Trophoblast cell (in vitro differentiated cells and primary cell): ENCODE results near the gene OVCA2.

ENCODE experiments used
- DNase-seq, 2 donors: peaks; one replicate each; pipeline ENCODE4 v3.0.0-alpha.2; 2016
- H2AFZ ChIP-seq: 2 replicates; pipeline ENCODE4 v1.6.1; 2013; ENCODE audit warnings: low read length, moderate library complexity, mild to moderate bottlenecking; ENCODE audit not compliant: insufficient read depth, poor library complexity
- H2AK5ac ChIP-seq: 2 replicates; pipeline ENCODE4 v1.6.1; 2013; ENCODE audit warnings: mild to moderate bottlenecking, low read length
- H2BK120ac ChIP-seq: 2 replicates; pipeline ENCODE4 v1.6.1; 2013; ENCODE audit warnings: low read length, mild to moderate bottlenecking, moderate library complexity; ENCODE audit not compliant: insufficient read depth, poor library complexity
- H2BK12ac ChIP-seq: 2 replicates; pipeline ENCODE4 v1.6.1; 2013; ENCODE audit warnings: mild to moderate bottlenecking, low read length, moderate library complexity
- H2BK5ac ChIP-seq: 2 replicates; pipeline ENCODE4 v1.6.1; 2013; ENCODE audit warnings: low read length, low read depth, moderate library complexity, mild to moderate bottlenecking; ENCODE audit not compliant: poor library complexity
- H3K14ac ChIP-seq: 2 replicates; pipeline ENCODE4 v1.6.1; 2013; ENCODE audit warnings: mild to moderate bottlenecking, low read length
- H3K18ac ChIP-seq: 2 replicates; pipeline ENCODE4 v1.6.1; 2013; ENCODE audit warnings: mild to moderate bottlenecking, low read length
- H3K23ac ChIP-seq: 2 replicates; pipeline ENCODE4 v1.6.1; 2013; ENCODE audit warnings: low read length
- H3K27ac ChIP-seq: 2 replicates; pipeline ENCODE4 v1.5.1; 2013; ENCODE audit warnings: low read depth, mild to moderate bottlenecking, inconsistent platforms, low read length, moderate library complexity
- H3K27me3 ChIP-seq: 2 replicates; pipeline ENCODE4 v1.6.1; 2013; ENCODE audit warnings: inconsistent platforms, mild to moderate bottlenecking, low read length, moderate library complexity; ENCODE audit not compliant: insufficient read depth
- H3K36me3 ChIP-seq, 2 experiments: 1 replicate in 1 of 2; 2 replicates in 1 of 2; pipeline ENCODE4 v1.6.1; 2013; ENCODE audit warnings: low read length in 2 of 2, mild to moderate bottlenecking in 2 of 2, moderate library complexity in 1 of 2; ENCODE audit not compliant: insufficient read depth in 2 of 2, control insufficient read depth in 1 of 2
- H3K4ac ChIP-seq: 2 replicates; pipeline ENCODE4 v1.6.1; 2013; ENCODE audit warnings: low read depth, mild to moderate bottlenecking, low read length, moderate library complexity
- H3K4me1 ChIP-seq, 2 experiments: 1 replicate in 1 of 2; 2 replicates in 1 of 2; pipeline ENCODE4 v1.6.1; 2013; ENCODE audit warnings: low read length in 2 of 2, mild to moderate bottlenecking in 2 of 2, moderate library complexity in 1 of 2; ENCODE audit not compliant: insufficient read depth in 2 of 2, control insufficient read depth in 1 of 2
- H3K4me2 ChIP-seq: 2 replicates; pipeline ENCODE4 v1.6.1; 2013; ENCODE audit warnings: inconsistent platforms, mild to moderate bottlenecking, low read length, moderate library complexity
- H3K4me3 ChIP-seq: 2 replicates; pipeline ENCODE4 v1.5.1; 2013; ENCODE audit warnings: mild to moderate bottlenecking, low read depth, low read length, inconsistent platforms
- H3K79me1 ChIP-seq: one replicate; pipeline ENCODE4 v1.6.1; 2013; ENCODE audit warnings: low read length
- H3K79me2 ChIP-seq: 2 replicates; pipeline ENCODE4 v1.6.1; 2013; ENCODE audit warnings: low read length, mild to moderate bottlenecking; ENCODE audit not compliant: control insufficient read depth, insufficient read depth, poor library complexity
- H3K9ac ChIP-seq: 2 replicates; pipeline ENCODE4 v1.6.1; 2013; ENCODE audit warnings: mild to moderate bottlenecking, low read length
- H3K9me3 ChIP-seq: 2 replicates; pipeline ENCODE4 v1.6.1; 2013; ENCODE audit warnings: low read depth, mild to moderate bottlenecking, control low read depth, inconsistent platforms, low read length; ENCODE audit not compliant: insufficient read depth
- H4K12ac ChIP-seq: 2 replicates; pipeline ENCODE4 v1.6.1; 2013; ENCODE audit warnings: low read depth, mild to moderate bottlenecking, low read length, moderate library complexity
- H4K8ac ChIP-seq: 2 replicates; pipeline ENCODE4 v1.6.1; 2013; ENCODE audit warnings: low read depth, mild to moderate bottlenecking, low read length, moderate library complexity
- H4K91ac ChIP-seq: one replicate; pipeline ENCODE4 v1.6.1; 2013; ENCODE audit warnings: low read depth, mild to moderate bottlenecking, low read length, moderate library complexity
- WGBS: extraction: QIAGEN DNeasy Blood & Tissue Kit; methylation state at CpG from one replicate; pipeline ENCODE4 v1.1.7; 2013; ENCODE audit warnings: missing lambda C conversion rate; ENCODE audit not compliant: insufficient read length, insufficient coverage; ENCODE audit errors: extremely low coverage; 5-methylcytosine and 5-hydroxymethylcytosine counted together

The OVCA2 gene

DNA sequence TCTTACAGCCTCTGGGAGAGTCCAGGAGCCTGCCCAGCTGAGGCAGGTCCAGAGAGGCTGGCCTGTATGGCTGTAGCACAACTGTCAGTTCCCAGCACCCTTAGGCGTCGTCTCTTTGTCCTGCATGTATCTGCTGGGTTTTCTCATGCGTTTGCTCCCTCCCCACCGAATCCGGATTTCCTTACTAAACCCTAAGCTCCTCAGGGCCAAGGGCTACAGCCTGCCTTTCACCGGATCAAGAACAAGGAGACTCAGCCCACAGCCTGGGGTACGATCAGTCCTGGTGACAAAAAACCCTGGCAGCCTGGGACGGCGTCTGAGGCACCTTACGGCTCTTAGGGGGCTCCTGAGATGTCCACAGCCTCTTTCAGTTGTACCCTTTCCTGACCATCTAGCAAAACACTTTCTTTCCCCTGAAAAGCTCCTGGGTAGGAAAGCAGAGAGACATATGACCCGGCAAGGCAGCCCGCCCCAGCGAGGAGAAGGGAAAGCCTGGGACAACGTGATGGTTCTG is 25.3 kb downstream of the OVCA2 start:
- H3K18ac ChIP-seq: peak overlapping the region; percentile 66
- peak overlapping the region; percentile 81 for H2BK12ac ChIP-seq
- peak overlapping the region; percentile 90 for H2BK5ac ChIP-seq
- no peak overlapping the region for H3K4me3 ChIP-seq
- peak overlapping the region; percentile 24 for H3K4me2 ChIP-seq
- peak overlapping the region; percentile 81 for H2AK5ac ChIP-seq
- no peaks in the 10 kb centered on the region for H3K9me3 ChIP-seq
- peak overlapping the region; percentile 77 for H3K14ac ChIP-seq
- peaks cover 9% of the 10 kb centered on the region for H3K79me2 ChIP-seq
- H3K79me1 ChIP-seq: peaks cover 30% of the 10 kb centered on the region
- DNase-seq: no peak
- H3K9ac ChIP-seq: no peak overlapping the region
- peak overlapping the region; percentile 24 for H4K12ac ChIP-seq
- H3K4me1 ChIP-seq: peaks cover 53 to 66% of the 10 kb centered on the region in 2 experiments
- no peak overlapping the region for H2AFZ ChIP-seq
- peak overlapping the region; percentile 50 for H3K4ac ChIP-seq
- H4K8ac ChIP-seq: peak overlapping the region; percentile 57
- no peak overlapping the region for H3K23ac ChIP-seq
- H4K91ac ChIP-seq: peak overlapping the region; percentile 89
- peak overlapping the region; percentile 74 for H3K27ac ChIP-seq
- no peaks in the 10 kb centered on the region for H3K27me3 ChIP-seq
- peak overlapping the region; percentile 73 for H2BK120ac ChIP-seq
- peaks cover 16 to 26% of the 10 kb centered on the region in 2 experiments for H3K36me3 ChIP-seq
- no CpG with 5 or more reads among the region's 14 CpGs for WGBS

- peak overlapping the region; percentile 50 for H3K4ac ChIP-seq
Observed at GRCh38 chr17:2067608-2068024, 25.8 kb downstream of the OVCA2 start.

DNA sequence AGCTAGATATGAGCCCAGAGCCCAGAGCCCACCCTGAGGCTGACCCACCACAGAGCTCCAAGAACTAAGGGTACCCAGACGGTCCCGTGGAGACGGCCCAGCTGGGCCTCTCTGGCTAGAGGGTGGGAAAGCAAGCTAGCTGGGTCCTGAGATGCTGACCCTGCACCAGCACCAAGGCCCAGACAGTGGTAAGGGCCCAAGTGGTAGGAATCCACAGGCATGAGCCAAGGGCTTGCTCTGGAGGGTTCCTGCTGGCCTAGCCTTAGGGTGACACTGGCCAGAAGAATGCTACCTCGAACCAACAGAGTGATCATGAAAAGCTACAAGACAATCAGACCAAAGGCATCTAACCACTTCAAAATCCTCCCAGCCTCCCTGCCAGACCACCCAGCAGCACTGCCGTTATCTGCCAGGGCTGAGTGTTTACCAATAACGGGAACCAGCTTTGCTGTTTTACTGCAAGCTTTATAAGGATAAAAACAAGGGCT is 26.3 kb downstream of the OVCA2 start:
- Histone ChIP-seq H3K79me2 (peaks cover 9% of the 10 kb centered on the region), H3K4me2 (no peak overlapping the region), H3K9me3 (no peaks in the 10 kb centered on the region), H3K79me1 (peaks cover 25% of the 10 kb centered on the region), H3K18ac (peak overlapping the region; percentile 66), H3K27ac (peak overlapping the region; percentile 74), H2AFZ (no peak overlapping the region), H3K23ac (no peak overlapping the region), H4K8ac (peak overlapping the region; percentile 57), H3K4ac (no peak overlapping the region), H3K27me3 (no peaks in the 10 kb centered on the region), H4K91ac (peak overlapping the region; percentile 89), H2BK12ac (peak overlapping the region; percentile 81), H3K4me3 (no peak overlapping the region), H2BK5ac (peak overlapping the region; percentile 90), H3K36me3 (peaks cover 16 to 26% of the 10 kb centered on the region in 2 experiments), H4K12ac (no peak overlapping the region), H3K14ac (peak overlapping the region; percentile 77), H2AK5ac (no peak overlapping the region), H3K4me1 (peaks cover 47 to 58% of the 10 kb centered on the region in 2 experiments), H3K9ac (no peak overlapping the region), H2BK120ac (peak overlapping the region; percentile 73)
- WGBS: no CpG with 5 or more reads among the region's 6 CpGs
- DNase-seq: peak; percentile 49 to 54

More at GRCh38 chr17:2067608-2068024, 25.8 kb downstream of the OVCA2 start:
- peaks cover 9% of the 10 kb centered on the region for H3K79me2 ChIP-seq
- H2BK12ac ChIP-seq: peak overlapping the region; percentile 81
- H4K91ac ChIP-seq: peak overlapping the region; percentile 89
- no peak overlapping the region for H2AFZ ChIP-seq
- peak overlapping the region; percentile 90 for H2BK5ac ChIP-seq
- H4K12ac ChIP-seq: no peak overlapping the region
- no peak overlapping the region for H3K4me3 ChIP-seq
- H3K27me3 ChIP-seq: no peaks in the 10 kb centered on the region
- H3K14ac ChIP-seq: peak overlapping the region; percentile 77
- H2BK120ac ChIP-seq: peak overlapping the region; percentile 73
- H3K9ac ChIP-seq: no peak overlapping the region
- H2AK5ac ChIP-seq: peak overlapping the region; percentile 81
- H4K8ac ChIP-seq: peak overlapping the region; percentile 57
- WGBS: no CpG with 5 or more reads among the region's 5 CpGs
- peaks cover 51 to 63% of the 10 kb centered on the region in 2 experiments for H3K4me1 ChIP-seq
- H3K9me3 ChIP-seq: no peaks in the 10 kb centered on the region
- no peak overlapping the region for H3K23ac ChIP-seq
- peaks cover 16 to 26% of the 10 kb centered on the region in 2 experiments for H3K36me3 ChIP-seq
- DNase-seq: no peak
- peaks cover 29% of the 10 kb centered on the region for H3K79me1 ChIP-seq
- peak overlapping the region; percentile 74 for H3K27ac ChIP-seq
- H3K18ac ChIP-seq: peak overlapping the region; percentile 66
- no peak overlapping the region for H3K4me2 ChIP-seq

- no peak overlapping the region for H2BK120ac ChIP-seq
- H3K18ac ChIP-seq: no peak overlapping the region
- H3K4me2 ChIP-seq: no peak overlapping the region
- no peak overlapping the region for H3K14ac ChIP-seq
- no CpG with 5 or more reads among the region's 15 CpGs for WGBS
- DNase-seq: no peak
- H2AK5ac ChIP-seq: no peak overlapping the region
- H4K12ac ChIP-seq: no peak overlapping the region
- H3K9ac ChIP-seq: no peak overlapping the region
- H4K91ac ChIP-seq: peak overlapping the region; percentile 89
- no peaks in the 10 kb centered on the region for H3K27me3 ChIP-seq
- H3K4me3 ChIP-seq: no peak overlapping the region
- H2BK5ac ChIP-seq: no peak overlapping the region
- no peak overlapping the region for H2AFZ ChIP-seq
- peaks cover 9% of the 10 kb centered on the region for H3K79me2 ChIP-seq
- H3K4me1 ChIP-seq: peaks cover 43 to 54% of the 10 kb centered on the region in 2 experiments
- no peak overlapping the region for H2BK12ac ChIP-seq
- no peak overlapping the region for H4K8ac ChIP-seq
- peak overlapping the region; percentile 74 for H3K27ac ChIP-seq
- H3K9me3 ChIP-seq: no peaks in the 10 kb centered on the region
- no peak overlapping the region for H3K4ac ChIP-seq
- H3K36me3 ChIP-seq: peaks cover 16 to 26% of the 10 kb centered on the region in 2 experiments
- H3K79me1 ChIP-seq: peaks cover 25% of the 10 kb centered on the region
- H3K23ac ChIP-seq: no peak overlapping the region
Observed at GRCh38 chr17:2068519-2069051, 26.8 kb downstream of the OVCA2 start.
